NCI-H526 (cell line): Measurements from ENCODE around the gene QRSL1.
"Not testable (repeated sequence)": the region's sequence is repeated elsewhere in the genome, so short reads cannot be mapped to it uniquely, and the experiment has no call there.

ENCODE experiments used
- DNase-seq, 2 experiments: peaks; one replicate each; lab custom pipeline; 2025; lab: John Stamatoyannopoulos, UW

Gene QRSL1

GRCh38 chr6:106629103-106629858 lies at the start of gene QRSL1, which contains the start of gene RTN4IP1:
QRSL1 (plus strand) TSS chr6:106629578; CDS start chr6:106629682, 104 bp downstream.
RTN4IP1 (minus strand) TSS chr6:106629498; CDS start chr6:106629021, 477 bp downstream.
- peak; percentile 93 to 95 for DNase-seq

- DNase-seq: no peak
These were observed 47.9 kb upstream of the QRSL1 start for GRCh38 chr6:106581468-106581867.

GRCh38 chr6:106586815-106587415 lies 42.5 kb upstream of the QRSL1 start:
- no peak for DNase-seq

GRCh38 chr6:106588937-106589336 lies 40.4 kb upstream of the QRSL1 start:
- DNase-seq: not testable (repeated sequence)

- DNase-seq: no peak
These were observed 38.1 kb upstream of the QRSL1 start for GRCh38 chr6:106591111-106591825.

GRCh38 chr6:106599440-106599839 lies 29.9 kb upstream of the QRSL1 start:
- DNase-seq: no peak

- DNase-seq: no peak
These were observed 29.0 kb upstream of the QRSL1 start for GRCh38 chr6:106600329-106600728.

- DNase-seq: peak; percentile 50 to 81
These were observed 21.2 kb upstream of the QRSL1 start for GRCh38 chr6:106608080-106608668.

GRCh38 chr6:106609699-106610098 lies 19.7 kb upstream of the QRSL1 start:
- peak in 1 of 2 experiments; percentile 61 for DNase-seq

- no peak for DNase-seq
These were observed 18.3 kb upstream of the QRSL1 start for GRCh38 chr6:106611030-106611429.

GRCh38 chr6:106612671-106613416 lies 16.5 kb upstream of the QRSL1 start:
- DNase-seq: no peak

GRCh38 chr6:106613590-106613989 lies 15.8 kb upstream of the QRSL1 start:
- no peak for DNase-seq

- DNase-seq: no peak
These were observed 15.2 kb upstream of the QRSL1 start for GRCh38 chr6:106614166-106614565.

- no peak for DNase-seq
These were observed 14.7 kb upstream of the QRSL1 start for GRCh38 chr6:106614592-106615257.

GRCh38 chr6:106617302-106617701 lies 12.1 kb upstream of the QRSL1 start:
- DNase-seq: no peak

- no peak for DNase-seq
These were observed 11.5 kb upstream of the QRSL1 start for GRCh38 chr6:106617857-106618256.

GRCh38 chr6:106618324-106618723 lies 11.1 kb upstream of the QRSL1 start:
- no peak for DNase-seq

GRCh38 chr6:106619223-106619622 lies 10.2 kb upstream of the QRSL1 start:
- DNase-seq: no peak

- no peak for DNase-seq
These were observed 8.3 kb upstream of the QRSL1 start for GRCh38 chr6:106620931-106621672.

GRCh38 chr6:106622412-106622811 lies 7.0 kb upstream of the QRSL1 start:
- no peak for DNase-seq
